IMR-90 (cell line): Measurements from ENCODE around the gene MTUS2. TPM values are rescaled to one million over a fixed set of nuclear protein-coding genes. Genes with fewer than 3 reads are reported as not detected.

Source experiments
- ATAC-seq: fragments of 200-7000 bp; cut with Tn5 transposase; 2 replicates; pipeline ENCODE4 v1.9.1; 2020; ENCODE audit warnings: low read depth, mild to moderate bottlenecking, moderate library complexity
- BruUV-seq: library from RNA; stranded (reverse); fragments of 400-500 nt; replicated peaks from 2 replicates; lab custom pipeline; 2021; lab: Mats Ljungman, UMichigan
- CTCF ChIA-PET: fragments of 300-600 bp; formaldehyde crosslinking; extraction: SDS; loops from one replicate; lab custom pipeline; 2021; ENCODE audit warnings: antibody characterized with exemption; lab: Yijun Ruan, JAX
- POLR2A ChIA-PET: fragments of 300-600 bp; sonication (Branson Sonifier 250); formaldehyde crosslinking; loops from one replicate; lab custom pipeline; 2022; ENCODE audit warnings: antibody characterized with exemption; ENCODE audit not compliant: unreplicated experiment; lab: Charles Lee
- DNase-seq: peaks from one replicate; pipeline ENCODE4 v3.0.0; 2013
- H2AFZ ChIP-seq: replicated peaks from 2 replicates; pipeline ENCODE3; 2013; ENCODE audit warnings: low read length, mild to moderate bottlenecking; ENCODE audit not compliant: poor library complexity
- H2AK5ac ChIP-seq: 2 replicates; pipeline ENCODE4 v1.6.1; 2013; ENCODE audit warnings: low read depth, low read length, inconsistent platforms
- H2AK9ac ChIP-seq: replicated peaks from 2 replicates; pipeline ENCODE3; 2013; ENCODE audit warnings: mild to moderate bottlenecking, low read depth, low read length, moderate library complexity; ENCODE audit not compliant: poor library complexity
- H2BK120ac ChIP-seq: 2 replicates; pipeline ENCODE4 v1.6.1; 2013; ENCODE audit warnings: low read depth, low read length, inconsistent platforms
- H2BK15ac ChIP-seq: 3 replicates; pipeline ENCODE4 v1.6.1; 2013; ENCODE audit warnings: low read depth, low read length, inconsistent platforms
- H2BK20ac ChIP-seq: 2 replicates; pipeline ENCODE4 v1.6.1; 2013; ENCODE audit warnings: low read depth, mild to moderate bottlenecking, inconsistent platforms, low read length, moderate library complexity
- H2BK5ac ChIP-seq: 2 replicates; pipeline ENCODE4 v1.6.1; 2013; ENCODE audit warnings: mild to moderate bottlenecking, low read depth, low read length, inconsistent platforms; ENCODE audit not compliant: poor library complexity, severe bottlenecking
- H3K14ac ChIP-seq: replicated peaks from 2 replicates; pipeline ENCODE4 v1.6.1; 2013; ENCODE audit warnings: low read depth, low read length, inconsistent platforms
- H3K18ac ChIP-seq: 2 replicates; pipeline ENCODE4 v1.6.1; 2013; ENCODE audit warnings: low read depth, low read length, control low read depth
- H3K23ac ChIP-seq: 2 replicates; pipeline ENCODE4 v1.6.1; 2013; ENCODE audit warnings: low read depth, low read length, inconsistent platforms
- H3K27ac ChIP-seq: 2 replicates; pipeline ENCODE4 v1.5.1; 2013; ENCODE audit warnings: mild to moderate bottlenecking, control low read depth, low read length; ENCODE audit not compliant: insufficient read depth
- H3K27me3 ChIP-seq: 2 replicates; pipeline ENCODE4 v1.6.1; 2013; ENCODE audit warnings: low read length; ENCODE audit not compliant: control insufficient read depth, insufficient read depth
- H3K36me3 ChIP-seq: 2 replicates; pipeline ENCODE4 v1.6.1; 2013; ENCODE audit warnings: low read length, mixed read lengths; ENCODE audit not compliant: control insufficient read depth, insufficient read depth
- H3K4ac ChIP-seq: 2 replicates; pipeline ENCODE4 v1.6.1; 2013; ENCODE audit warnings: low read depth, low read length, inconsistent platforms
- H3K4me1 ChIP-seq: 2 replicates; pipeline ENCODE4 v1.6.1; 2013; ENCODE audit warnings: low read length, mixed read lengths; ENCODE audit not compliant: control insufficient read depth, insufficient read depth
- H3K4me2 ChIP-seq: 2 replicates; pipeline ENCODE4 v1.6.1; 2013; ENCODE audit warnings: low read depth, mild to moderate bottlenecking, control low read depth, low read length, moderate library complexity
- H3K4me3 ChIP-seq: 2 replicates; pipeline ENCODE4 v1.5.1; 2013; ENCODE audit warnings: low read depth, mild to moderate bottlenecking, control low read depth, low read length, moderate library complexity; ENCODE audit not compliant: insufficient read depth
- H3K56ac ChIP-seq: 2 replicates; pipeline ENCODE4 v1.6.1; 2013; ENCODE audit warnings: low read length, inconsistent platforms; ENCODE audit not compliant: insufficient read depth; ENCODE audit errors: extremely low read depth
- H3K79me1 ChIP-seq, 2 experiments: 2 replicates each; pipeline ENCODE4 v1.6.1; 2013; ENCODE audit warnings: low read length in 2 of 2, inconsistent platforms in 1 of 2, low read depth in 1 of 2
- H3K9ac ChIP-seq: 2 replicates; pipeline ENCODE4 v1.6.1; 2013; ENCODE audit warnings: low read depth, low read length, control low read depth
- H3K9me1 ChIP-seq: 2 replicates; pipeline ENCODE4 v1.6.1; 2013; ENCODE audit warnings: low read length, inconsistent platforms; ENCODE audit not compliant: insufficient read depth
- H3K9me3 ChIP-seq: 2 replicates; pipeline ENCODE4 v1.6.1; 2013; ENCODE audit warnings: low read length; ENCODE audit not compliant: control insufficient read depth, insufficient read depth
- H4K20me1 ChIP-seq: 2 replicates; pipeline ENCODE4 v1.6.1; 2013; ENCODE audit warnings: low read length, inconsistent platforms; ENCODE audit not compliant: insufficient read depth
- H4K5ac ChIP-seq: 2 replicates; pipeline ENCODE4 v1.6.1; 2013; ENCODE audit warnings: mild to moderate bottlenecking, low read depth, low read length, control low read depth
- H4K8ac ChIP-seq, 2 experiments: 2 replicates each; pipeline ENCODE4 v1.6.1; 2013; ENCODE audit warnings: low read depth in 2 of 2, low read length in 2 of 2, control low read depth in 1 of 2, inconsistent platforms in 1 of 2
- H4K91ac ChIP-seq: 2 replicates; pipeline ENCODE4 v1.6.1; 2013; ENCODE audit warnings: low read depth, low read length, inconsistent platforms; ENCODE audit not compliant: insufficient read depth
- CEBPB ChIP-seq: IDR thresholded peaks from 2 replicates; pipeline ENCODE4 v1.6.1; 2012; ENCODE audit warnings: low read depth, low read length, improper control_type of control experiment
- FOS ChIP-seq: fragments of 150-350 bp; IDR thresholded peaks from 2 replicates; pipeline ENCODE4 v1.6.1; 2016; ENCODE audit warnings: low read depth, low read length
- MXI1 ChIP-seq: IDR thresholded peaks from 2 replicates; pipeline ENCODE4 v1.6.1; 2012; ENCODE audit warnings: low read depth, mild to moderate bottlenecking, low read length, moderate library complexity, borderline replicate concordance
- NFE2L2 ChIP-seq: fragments of 150-350 bp; IDR thresholded peaks from 2 replicates; pipeline ENCODE4 v1.6.1; 2016; ENCODE audit warnings: low read depth, mild to moderate bottlenecking, low read length
- POLR2A ChIP-seq: IDR thresholded peaks from 2 replicates; pipeline ENCODE4 v1.6.1; 2012; ENCODE audit warnings: mild to moderate bottlenecking, low read depth, low read length
- RAD21 ChIP-seq: IDR thresholded peaks from 2 replicates; pipeline ENCODE4 v1.6.1; 2012; ENCODE audit warnings: low read length, improper control_type of control experiment
- RFX5 ChIP-seq: IDR thresholded peaks from 2 replicates; pipeline ENCODE4 v1.8.0; 2012; ENCODE audit warnings: low read depth, mild to moderate bottlenecking, low read length, moderate library complexity
- SMC3 ChIP-seq: fragments of 150-350 bp; IDR thresholded peaks from 2 replicates; pipeline ENCODE4 v1.6.1; 2016; ENCODE audit warnings: low read depth, mild to moderate bottlenecking, antibody characterized with exemption, low read length, moderate library complexity
- WGBS, 2 experiments: methylation state at CpG; one replicate each; pipeline versions ENCODE4 v1.1.5 to v1.1.7; 2013; ENCODE audit warnings: missing lambda C conversion rate in 2 of 2; ENCODE audit not compliant: insufficient read length in 1 of 2; ENCODE audit errors: extremely low coverage in 2 of 2; 5-methylcytosine and 5-hydroxymethylcytosine counted together
- dilution Hi-C: fragments of 300-500 bp; cut with HindIII; formaldehyde crosslinking; loops from one replicate; pipeline ENCODE4 v1.14.3; 2018; ENCODE audit warnings: low sequenced_read_pairs; ENCODE audit not compliant: unreplicated experiment
- in situ Hi-C: fragments of 300-500 bp; cut with MboI; formaldehyde crosslinking; loops from 3 replicates; pipeline ENCODE4 v1.14.3; 2019; ENCODE audit warnings: low sequenced_read_pairs, inconsistent platforms, mixed read lengths
- intact Hi-C: fragments of 100-400 bp; cut with micrococcal nuclease; formaldehyde crosslinking; loops from 2 replicates; pipeline ENCODE4 v1.10.0; 2022
- polyA plus RNA-seq, 3 experiments: library from polyadenylated mRNA; depleted of rRNA; stranded (reverse); fragments of >200 nt; gene quantifications; 2 replicates each; pipeline ENCODE4 v1.2.3, GENCODE V29; 2012; ENCODE audit warnings: low replicate concordance in 1 of 3
- total RNA-seq: library from RNA; depleted of rRNA; stranded (reverse); fragments of >200 nt; gene quantifications from 2 replicates; pipeline ENCODE4 v1.2.3, GENCODE V29; 2012
- TF ChIP-seq, protein P1 (sequence below): fragments of 150-350 bp; IDR thresholded peaks from 2 replicates; pipeline ENCODE4 v1.6.1; 2017; ENCODE audit warnings: mild to moderate bottlenecking, antibody characterized with exemption, low read length, low read depth
- TF ChIP-seq, protein P2 (sequence below): fragments of 150-350 bp; IDR thresholded peaks from 2 replicates; pipeline ENCODE4 v1.6.1; 2016; ENCODE audit warnings: low read depth, mild to moderate bottlenecking, low read length, moderate library complexity, borderline replicate concordance

The MTUS2 gene
- total and polyA plus RNA-seq, 2 of the 4 experiments (the other 2 are of a cell fraction), result under 0.01 to 0.02 TPM

DNA sequence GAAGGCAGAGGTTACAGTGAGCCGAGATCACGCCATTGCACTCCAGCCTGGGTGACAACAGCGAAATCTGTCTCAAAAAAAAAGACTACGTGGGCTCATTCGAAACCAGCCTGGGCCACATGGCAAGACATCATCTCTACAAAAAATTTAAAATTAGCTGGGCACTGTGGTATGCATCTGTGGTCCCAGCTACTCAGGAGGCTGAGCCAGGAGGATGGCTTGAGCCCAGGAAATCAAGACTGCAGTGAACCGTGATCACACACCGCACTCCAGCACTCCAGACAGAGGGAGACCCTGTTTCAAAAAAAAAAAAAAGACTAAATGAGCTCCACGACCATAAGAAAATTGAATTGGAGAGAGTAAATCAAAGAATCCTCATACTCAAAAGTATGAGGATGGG is 722.2 kb downstream of the MTUS2 start:
- Histone ChIP-seq H3K9me1 (peaks cover 24% of the 10 kb centered on the region), H3K36me3 (peaks cover 6% of the 10 kb centered on the region), H3K4me3 (no peak overlapping the region), H2AK5ac (no peak overlapping the region), H3K9me3 (no peaks in the 10 kb centered on the region), H3K27ac (no peak overlapping the region), H3K4me2 (no peak overlapping the region), H3K18ac (no peak overlapping the region), H3K27me3 (no peaks in the 10 kb centered on the region), H3K4ac (no peak overlapping the region), H2BK20ac (no peak overlapping the region), H4K91ac (no peak overlapping the region), H2BK15ac (no peak overlapping the region), H3K4me1 (peaks cover 4% of the 10 kb centered on the region; the same call in 1 of the 2 replicates), H2BK5ac (no peak overlapping the region), H4K8ac (no peak overlapping the region), H3K79me1 (peaks cover 50 to 90% of the 10 kb centered on the region in 2 experiments), H3K9ac (no peak overlapping the region), H3K56ac (no peak overlapping the region), H3K14ac (no peak overlapping the region), H2BK120ac (no peak overlapping the region), H3K23ac (no peak overlapping the region), H4K5ac (no peak overlapping the region), H4K20me1 (peaks cover 74% of the 10 kb centered on the region), H2AFZ (no peak overlapping the region), H2AK9ac (no peak overlapping the region)
- no TSS peak for BruUV-seq
- CTCF ChIA-PET, result interaction anchor here (0.8 kb wide), 1 partner anchor 12 kb away, joined by 3 read pairs; no protein-coding TSS in a partner anchor
- in situ Hi-C loops, result no loop called here
- 100% methylated on average over 3 of the region's 8 CpGs; no CpG with 5 or more reads in 1 of the 2 experiments for WGBS, 2 experiments
- no peak for TF ChIP-seq RAD21
- no peak for TF ChIP-seq POLR2A
- TF ChIP-seq CEBPB, result no peak
- TF ChIP-seq SMC3, result no peak
- TF ChIP-seq, protein P1, sequence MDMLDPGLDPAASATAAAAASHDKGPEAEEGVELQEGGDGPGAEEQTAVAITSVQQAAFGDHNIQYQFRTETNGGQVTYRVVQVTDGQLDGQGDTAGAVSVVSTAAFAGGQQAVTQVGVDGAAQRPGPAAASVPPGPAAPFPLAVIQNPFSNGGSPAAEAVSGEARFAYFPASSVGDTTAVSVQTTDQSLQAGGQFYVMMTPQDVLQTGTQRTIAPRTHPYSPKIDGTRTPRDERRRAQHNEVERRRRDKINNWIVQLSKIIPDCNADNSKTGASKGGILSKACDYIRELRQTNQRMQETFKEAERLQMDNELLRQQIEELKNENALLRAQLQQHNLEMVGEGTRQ, result no peak
- no peak for TF ChIP-seq FOS
- no peak for TF ChIP-seq MXI1
- no peak for TF ChIP-seq NFE2L2
- TF ChIP-seq, protein P2, sequence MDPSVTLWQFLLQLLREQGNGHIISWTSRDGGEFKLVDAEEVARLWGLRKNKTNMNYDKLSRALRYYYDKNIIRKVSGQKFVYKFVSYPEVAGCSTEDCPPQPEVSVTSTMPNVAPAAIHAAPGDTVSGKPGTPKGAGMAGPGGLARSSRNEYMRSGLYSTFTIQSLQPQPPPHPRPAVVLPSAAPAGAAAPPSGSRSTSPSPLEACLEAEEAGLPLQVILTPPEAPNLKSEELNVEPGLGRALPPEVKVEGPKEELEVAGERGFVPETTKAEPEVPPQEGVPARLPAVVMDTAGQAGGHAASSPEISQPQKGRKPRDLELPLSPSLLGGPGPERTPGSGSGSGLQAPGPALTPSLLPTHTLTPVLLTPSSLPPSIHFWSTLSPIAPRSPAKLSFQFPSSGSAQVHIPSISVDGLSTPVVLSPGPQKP, result no peak
- TF ChIP-seq RFX5, result no peak
- dilution Hi-C loops, result no loop called here
- ATAC-seq (no peak), DNase-seq (no peak)
- intact Hi-C loops, result no loop called here
- POLR2A ChIA-PET, result interaction anchor here (0.6 kb wide), 1 partner anchor 22 kb away, joined by 6 read pairs; no protein-coding TSS in a partner anchor
